Endothelial cell of hepatic sinusoid (primary cell): ENCODE data around the gene ITK.
"Not testable (repeated sequence)": the region's sequence is repeated elsewhere in the genome, so short reads cannot be mapped to it uniquely, and the experiment has no call there.

Source experiments
- in situ Hi-C: cut with HindIII; loops from 2 replicates; pipeline ENCODE4 v1.10.0; 2017; ENCODE audit warnings: low sequenced_read_pairs

The ITK gene

GRCh38 chr5:157241483-157241882, 60.8 kb downstream of the ITK start:
- in situ Hi-C loops = no loop called here

DNA sequence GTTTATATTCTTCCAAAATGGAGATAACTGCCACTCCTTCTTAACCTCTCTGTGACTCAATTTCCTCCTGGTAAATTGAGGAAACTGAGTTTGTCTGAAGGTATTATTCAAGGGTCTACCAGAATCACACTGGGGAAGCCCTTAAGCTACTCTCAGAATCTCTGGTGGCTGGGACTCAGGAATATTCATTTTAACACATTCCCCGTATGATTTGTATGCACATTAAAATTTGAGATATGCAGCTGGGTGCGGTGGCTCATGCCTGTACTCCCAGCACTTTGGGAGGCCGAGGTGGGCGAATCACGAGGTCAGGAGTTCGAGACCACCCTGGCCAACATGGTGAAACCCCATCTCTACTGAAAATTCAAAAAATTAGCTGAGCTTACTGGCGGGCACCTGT, 64.1 kb downstream of the ITK start:
- in situ Hi-C loops = not testable (repeated sequence)

DNA sequence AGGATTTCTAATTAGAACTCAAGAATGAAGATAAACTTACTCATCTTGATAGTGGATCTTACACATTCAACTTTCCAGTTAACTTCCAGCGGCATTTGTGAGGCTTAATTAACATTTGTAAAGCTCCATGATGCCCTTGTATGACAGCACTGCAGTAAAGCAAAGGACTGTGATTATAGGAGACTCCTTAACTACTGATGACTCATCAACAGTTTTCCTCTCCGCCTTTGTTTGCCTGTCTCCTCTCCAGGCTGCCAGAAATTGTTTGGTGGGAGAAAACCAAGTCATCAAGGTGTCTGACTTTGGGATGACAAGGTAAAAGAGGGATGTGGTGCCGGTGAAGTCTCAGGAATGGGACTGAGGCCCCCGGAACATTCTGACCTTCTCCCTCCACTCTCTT, 64.8 kb downstream of the ITK start:
- in situ Hi-C loops = no loop called here

GRCh38 chr5:157245886-157246285, 65.2 kb downstream of the ITK start:
- in situ Hi-C loops = no loop called here

GRCh38 chr5:157247267-157247666, 66.6 kb downstream of the ITK start:
- in situ Hi-C loops = no loop called here

GRCh38 chr5:157248821-157249470, 68.3 kb downstream of the ITK start:
- in situ Hi-C loops = no loop called here

DNA sequence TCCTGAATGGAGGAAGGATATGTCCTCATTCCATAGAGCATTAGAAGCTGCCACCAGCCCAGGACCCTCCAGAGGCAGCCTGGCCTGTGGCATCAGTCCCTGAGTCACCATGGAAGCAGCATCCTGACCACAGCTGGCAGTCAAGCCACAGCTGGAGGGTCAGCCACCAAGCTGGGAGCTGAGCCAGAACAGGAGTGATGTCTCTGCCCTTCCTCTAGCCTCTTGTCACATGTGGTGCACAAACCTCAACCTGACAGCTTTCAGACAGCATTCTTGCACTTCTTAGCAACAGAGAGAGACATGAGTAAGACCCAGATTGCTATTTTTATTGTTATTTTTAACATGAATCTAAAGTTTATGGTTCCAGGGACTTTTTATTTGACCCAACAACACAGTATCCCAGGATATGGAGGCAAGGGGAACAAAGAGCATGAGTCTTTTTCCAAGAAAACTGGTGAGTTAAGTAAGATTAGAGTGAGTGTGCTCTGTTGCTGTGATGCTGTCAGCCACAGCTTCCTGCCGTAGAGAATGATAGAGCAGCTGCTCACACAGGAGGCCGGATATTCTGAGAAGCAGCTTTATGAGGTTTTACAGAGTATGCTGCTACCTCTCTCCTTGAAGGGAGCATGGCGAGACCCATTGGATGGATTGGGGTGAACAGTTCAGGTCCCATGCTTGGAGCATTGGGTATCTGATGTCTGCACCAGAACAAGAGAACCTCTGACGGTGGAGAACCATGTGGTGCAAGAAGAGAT, 72.2 kb downstream of the ITK start:
- in situ Hi-C loops = no loop called here

DNA sequence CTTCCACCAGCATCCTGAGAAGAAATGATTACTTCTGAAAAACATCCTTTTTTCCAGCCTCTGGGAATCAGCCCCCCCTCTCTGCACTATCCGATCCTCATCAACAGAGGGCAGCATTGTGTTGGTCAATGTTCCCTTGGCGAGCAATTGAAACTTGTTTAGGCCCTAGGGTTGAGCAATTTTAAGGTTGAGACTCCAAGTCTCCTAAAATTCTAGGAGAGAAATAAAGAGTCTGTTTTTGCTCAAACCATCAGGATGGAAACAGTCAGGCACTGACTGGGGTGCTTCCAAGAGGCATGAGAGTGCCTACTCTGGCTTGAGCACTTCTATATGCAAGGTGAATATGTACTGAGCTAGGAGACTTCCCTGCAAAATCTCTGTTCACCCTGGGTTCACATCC, 72.9 kb downstream of the ITK start:
- in situ Hi-C loops = no loop called here

- in situ Hi-C loops = no loop called here
Measured at GRCh38 chr5:157258450-157258849, 77.8 kb downstream of the ITK start.

DNA sequence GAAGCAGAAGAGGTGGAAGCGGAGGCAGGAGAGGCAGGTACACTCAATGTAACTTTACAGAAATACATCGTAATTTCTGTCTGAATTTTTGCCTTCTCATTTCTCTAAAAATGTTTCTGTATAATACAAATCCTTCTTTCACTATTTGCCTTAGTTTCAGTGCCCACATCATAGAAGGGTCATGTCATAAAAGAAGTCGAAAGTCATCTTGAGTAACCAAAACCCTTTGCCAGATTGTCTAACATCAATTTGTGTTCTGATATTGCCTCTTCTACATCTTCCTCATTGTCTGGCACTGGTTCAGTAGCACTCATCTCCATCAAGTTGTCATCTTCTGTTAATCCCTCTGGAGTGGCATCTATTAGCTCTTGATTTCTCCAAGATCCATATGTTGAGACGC, 79.1 kb downstream of the ITK start:
- in situ Hi-C loops = loop anchor here (10.0 kb wide), 1 partner anchor 125 kb away; no protein-coding TSS in a partner anchor

DNA sequence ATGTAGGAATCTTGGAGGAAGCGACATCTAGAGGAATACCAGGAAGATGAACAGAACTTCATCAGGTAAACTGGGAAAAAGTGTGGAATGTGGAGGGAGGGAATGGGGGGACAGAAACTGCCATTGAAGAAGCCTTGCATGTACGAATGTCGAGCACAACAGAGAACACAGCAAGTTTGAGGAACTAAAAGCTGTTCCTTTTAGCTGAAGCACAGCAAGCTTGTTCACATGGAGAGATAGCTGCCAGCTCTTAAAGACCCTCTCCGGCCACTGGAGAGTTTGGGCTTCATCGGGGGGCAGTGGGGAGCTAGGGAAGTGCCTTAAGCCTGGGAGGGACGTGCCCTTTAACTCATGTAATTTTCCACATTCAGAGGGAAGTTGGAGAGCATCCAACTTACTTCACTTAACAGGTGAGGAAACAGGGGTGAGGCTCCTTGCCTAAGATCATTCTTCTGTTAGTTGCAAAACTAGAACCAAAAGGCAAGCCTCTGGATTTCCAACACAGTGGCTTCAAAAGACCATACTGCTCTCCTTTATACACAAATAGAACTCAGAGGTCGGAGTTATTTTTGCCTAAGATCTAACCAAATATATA, 83.0 kb downstream of the ITK start:
- in situ Hi-C loops = loop anchor here (10.0 kb wide), 1 partner anchor 129 kb away; no protein-coding TSS in a partner anchor

- in situ Hi-C loops = loop anchor here (5.0 to 10.0 kb wide), 3 partner anchors 38 to 131 kb away; no protein-coding TSS in a partner anchor
Measured at GRCh38 chr5:157265714-157266285, 85.2 kb downstream of the ITK start, which contains the start of gene CYFIP2. Gene CYFIP2 (plus strand): TSS chr5:157266123. CDS start chr5:157285362, 19,239 bp downstream.

- in situ Hi-C loops = loop anchor here (5.0 to 10.0 kb wide), 3 partner anchors 39 to 132 kb away; no protein-coding TSS in a partner anchor
Measured at GRCh38 chr5:157266286-157267007, 85.8 kb downstream of the ITK start.

DNA sequence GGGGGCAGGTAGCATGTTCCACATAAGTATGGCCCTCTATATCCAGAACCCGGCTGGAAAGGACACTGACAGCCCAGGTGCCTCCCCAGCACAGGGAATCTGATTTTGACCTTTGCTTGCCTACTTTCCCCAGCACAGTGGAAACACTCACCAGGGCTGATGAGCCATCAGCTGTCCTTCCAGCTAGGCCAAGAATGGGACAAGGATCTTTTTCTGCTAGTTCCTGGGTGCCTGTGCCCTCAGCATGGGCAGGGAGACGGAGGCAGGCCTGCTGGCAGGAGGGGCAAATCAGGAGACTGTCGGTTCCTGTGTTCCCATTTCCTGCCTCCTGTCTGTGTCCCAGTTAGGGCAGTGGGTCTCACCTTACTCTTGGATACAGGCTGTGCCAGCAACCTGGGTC, 86.4 kb downstream of the ITK start:
- in situ Hi-C loops = loop anchor here (5.0 to 10.0 kb wide), 3 partner anchors 40 to 132 kb away; no protein-coding TSS in a partner anchor

GRCh38 chr5:157267761-157268480, 87.3 kb downstream of the ITK start:
- in situ Hi-C loops = loop anchor here (5.0 to 10.0 kb wide), 3 partner anchors 41 to 133 kb away; no protein-coding TSS in a partner anchor

GRCh38 chr5:157269165-157269671, 88.6 kb downstream of the ITK start:
- in situ Hi-C loops = loop anchor here (5.0 to 10.0 kb wide), 3 partner anchors 42 to 134 kb away; no protein-coding TSS in a partner anchor

DNA sequence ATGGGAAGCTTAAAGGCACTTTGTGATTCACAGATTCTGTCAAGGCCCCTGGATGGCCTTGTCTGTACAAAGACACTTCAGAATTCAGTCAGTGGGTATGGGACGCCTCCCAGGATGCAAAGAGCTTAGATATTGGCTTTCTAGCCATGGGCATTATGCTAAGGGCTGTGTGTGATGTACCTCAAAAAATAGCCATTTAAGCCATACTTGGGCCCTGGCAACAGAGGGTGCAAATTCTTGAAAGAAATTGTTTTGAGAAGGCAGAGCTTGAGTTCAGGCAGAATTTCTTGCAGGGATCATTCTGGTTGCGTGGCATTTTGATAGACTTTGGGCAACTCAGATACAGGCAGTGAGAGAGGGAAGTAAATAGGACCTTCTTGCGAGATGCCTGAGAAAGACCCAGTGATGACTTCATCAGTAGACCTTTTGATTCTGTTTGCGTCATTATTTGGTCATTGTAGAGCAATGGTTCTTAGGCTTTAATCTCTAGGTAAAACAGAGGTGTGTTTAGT, 89.2 kb downstream of the ITK start:
- in situ Hi-C loops = loop anchor here (5.0 to 10.0 kb wide), 3 partner anchors 43 to 135 kb away; no protein-coding TSS in a partner anchor

DNA sequence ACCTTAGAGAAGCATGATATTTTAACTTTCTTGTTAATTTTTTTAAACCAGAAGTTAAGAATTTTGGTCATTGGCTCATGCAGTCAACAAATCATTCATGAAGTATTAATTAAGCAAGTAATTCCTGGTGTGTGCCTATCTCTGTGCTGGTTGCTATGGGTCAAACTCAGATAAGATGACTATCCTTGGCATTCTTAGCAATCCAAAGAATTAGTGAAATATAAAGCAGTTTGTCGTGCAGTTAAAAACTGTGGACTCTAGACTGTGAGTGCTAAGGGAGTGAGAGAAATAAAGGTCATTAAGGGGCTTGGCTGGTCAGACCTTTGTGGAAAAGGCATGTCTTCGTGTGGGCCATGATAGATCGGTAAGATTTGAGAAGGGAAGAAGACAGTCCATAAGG, 90.1 kb downstream of the ITK start:
- in situ Hi-C loops = no loop called here

- in situ Hi-C loops = no loop called here
Measured at GRCh38 chr5:157271740-157272271, 91.2 kb downstream of the ITK start.
